GM21576 (cell line): ENCODE measurements around the gene RGS9BP.
"Not testable (repeated sequence)": the region's sequence is repeated elsewhere in the genome, so short reads cannot be mapped to it uniquely, and the experiment has no call there.

Experiments
- ATAC-seq: cut with Tn5 transposase; IDR thresholded peaks from one replicate; pipeline ENCODE4 v1.9.1; 2021; ENCODE audit warnings: mild to moderate bottlenecking, moderate library complexity; ENCODE audit not compliant: unreplicated experiment

RGS9BP gene

DNA sequence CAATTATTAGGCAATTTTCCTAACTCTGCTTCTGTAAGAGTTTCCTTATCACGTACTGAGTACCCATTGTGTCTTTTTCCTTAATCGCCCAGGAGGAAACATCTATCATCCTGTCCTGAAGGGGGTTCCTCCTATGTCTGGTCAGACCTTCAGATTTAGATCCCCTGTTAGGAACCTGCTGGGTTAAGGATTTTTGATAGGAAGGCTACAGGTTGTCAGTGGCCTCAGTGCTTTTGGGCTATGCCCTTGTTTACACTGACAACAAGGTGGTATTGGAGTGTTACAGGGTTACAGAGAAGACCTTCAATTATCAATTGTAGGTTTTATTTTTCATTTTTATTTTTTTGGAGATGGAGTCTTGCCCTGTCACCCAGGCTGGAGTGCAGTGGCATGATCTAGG lies 19.2 kb downstream of the RGS9BP start:
- not testable (repeated sequence) for ATAC-seq

DNA sequence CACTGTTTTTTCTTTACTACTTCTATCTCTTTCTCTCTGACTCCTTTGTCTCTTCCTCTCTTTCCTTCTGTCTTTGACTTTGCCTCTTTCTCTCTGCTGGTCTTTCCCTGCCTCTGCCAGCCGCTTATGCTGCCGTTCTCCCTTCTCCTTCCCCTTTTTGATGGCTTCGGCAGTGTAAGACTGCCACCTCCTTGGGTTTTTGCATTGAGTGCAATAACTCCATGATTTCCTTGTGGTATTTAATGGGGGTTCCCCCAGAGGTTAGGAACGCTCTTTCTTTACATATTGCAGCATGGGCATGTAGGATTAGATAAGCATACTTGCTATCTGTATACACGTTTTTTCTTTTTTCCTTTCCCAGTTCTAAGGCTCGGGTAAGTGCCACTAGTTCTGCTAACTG lies 19.9 kb downstream of the RGS9BP start:
- ATAC-seq: not testable (repeated sequence)

DNA sequence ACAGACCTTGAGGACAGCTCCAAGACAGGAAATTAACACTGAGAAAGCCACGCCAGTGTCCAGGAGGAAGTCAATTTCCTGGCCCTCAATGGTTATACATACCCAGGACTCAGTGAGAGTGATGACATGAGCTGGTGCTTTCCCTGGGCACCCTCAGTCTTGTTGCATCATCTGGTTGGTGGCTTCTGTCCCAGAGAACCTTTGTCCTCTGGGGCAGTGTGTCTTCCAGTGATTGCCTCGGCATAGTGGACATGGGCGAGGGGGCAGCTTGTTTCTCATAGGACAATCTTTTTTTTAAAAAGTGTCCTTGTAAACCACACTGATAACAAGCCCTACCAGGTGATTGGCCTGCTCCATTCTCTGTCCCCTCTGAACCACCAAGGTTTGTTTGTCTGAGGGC lies 21.1 kb downstream of the RGS9BP start:
- not testable (repeated sequence) for ATAC-seq

DNA sequence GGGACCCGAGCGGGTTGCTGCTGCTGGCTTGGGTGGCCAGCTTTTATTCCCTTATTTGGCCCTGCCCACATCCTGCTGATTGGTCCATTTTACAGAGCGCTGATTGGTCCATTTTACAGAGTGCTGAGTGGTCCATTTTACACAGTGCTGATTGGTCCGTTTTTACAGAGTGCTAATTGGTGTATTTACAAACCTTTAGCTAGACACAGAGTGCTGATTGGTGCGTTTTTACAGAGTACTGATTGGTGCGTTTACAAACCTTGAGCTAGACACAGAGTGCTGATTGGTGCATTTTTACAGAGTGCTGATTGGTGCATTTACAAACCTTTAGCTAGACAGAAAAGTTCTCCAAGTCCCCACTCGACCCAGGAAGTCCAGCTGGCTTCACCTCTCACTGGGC lies 24.5 kb downstream of the RGS9BP start:
- not testable (repeated sequence) for ATAC-seq

DNA sequence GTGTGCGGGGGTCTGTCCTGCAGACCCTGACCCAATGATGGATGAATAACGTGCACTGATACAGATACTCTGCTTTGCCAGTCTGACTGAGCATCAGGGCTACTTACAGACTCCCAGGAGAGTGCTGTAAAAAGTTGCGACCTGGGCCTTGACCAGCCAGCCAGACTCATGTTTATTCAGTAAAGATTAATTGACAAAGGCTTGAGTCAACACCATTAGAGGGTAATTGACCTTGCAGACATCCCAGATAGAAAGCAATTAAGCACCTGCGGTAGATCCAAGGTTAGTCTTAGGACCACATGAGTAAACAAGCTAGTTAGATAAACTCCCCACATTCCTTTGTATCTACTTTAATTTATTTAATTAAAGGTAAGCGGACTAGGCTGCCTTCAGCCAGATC lies 26.4 kb downstream of the RGS9BP start:
- no peak for ATAC-seq

DNA sequence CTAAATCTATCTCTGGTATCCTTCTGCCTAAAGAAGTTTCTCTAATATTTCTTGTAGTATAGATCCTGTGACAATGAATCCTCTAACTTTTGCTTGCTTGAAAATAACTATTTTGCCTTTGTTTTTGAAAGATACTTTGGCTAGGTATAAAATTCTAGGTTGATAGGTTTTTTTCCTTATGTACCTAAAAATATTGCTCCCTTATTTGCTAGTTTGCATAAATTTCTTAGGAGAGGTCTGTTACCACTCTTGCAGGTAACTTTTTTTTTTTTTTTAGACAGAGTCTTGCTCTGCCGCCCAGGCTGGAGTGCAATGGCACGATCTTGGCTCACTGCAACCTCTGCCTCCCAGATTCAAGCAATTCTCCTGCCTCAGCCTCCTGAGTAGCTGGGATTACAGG lies 28.4 kb downstream of the RGS9BP start:
- ATAC-seq: not testable (repeated sequence)

DNA sequence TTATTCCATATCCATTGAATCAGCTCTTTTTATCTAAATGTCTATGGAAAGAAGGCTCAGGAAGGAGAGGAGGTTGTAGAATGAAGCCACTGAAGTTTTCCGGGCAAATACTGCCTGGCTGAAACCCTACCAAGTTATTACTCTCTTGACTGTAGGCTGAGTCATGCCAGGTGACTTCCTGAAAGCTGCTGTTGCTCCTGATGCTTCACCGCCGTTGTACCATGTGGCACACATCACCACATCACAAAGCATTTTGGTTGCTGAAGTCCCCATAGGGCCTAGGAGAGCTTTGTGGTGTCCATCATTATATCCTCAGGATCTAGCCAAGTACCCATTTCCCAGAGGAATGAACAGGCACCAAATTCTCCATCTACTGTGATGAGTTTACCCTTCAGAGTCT lies 32.8 kb downstream of the RGS9BP start:
- ATAC-seq: no peak

DNA sequence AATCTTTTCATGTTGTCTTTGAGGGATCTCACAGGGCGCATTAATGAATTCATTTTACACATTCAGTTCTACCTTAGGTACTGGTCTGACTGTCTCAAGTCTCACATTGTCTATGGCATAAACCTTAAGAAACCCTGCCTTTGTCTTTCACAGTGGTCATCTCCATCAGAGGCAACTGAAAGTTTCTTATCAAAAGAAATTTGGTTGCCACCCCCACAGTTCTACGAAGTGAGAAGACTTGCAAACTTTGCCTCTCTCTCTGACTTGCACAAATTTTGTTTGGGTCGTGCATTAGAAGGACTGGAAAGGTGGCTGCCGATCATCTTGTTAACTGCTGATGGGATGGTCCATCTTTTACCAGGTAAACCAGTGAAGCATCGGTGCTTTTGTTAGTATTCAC lies 33.4 kb downstream of the RGS9BP start:
- no peak for ATAC-seq

DNA sequence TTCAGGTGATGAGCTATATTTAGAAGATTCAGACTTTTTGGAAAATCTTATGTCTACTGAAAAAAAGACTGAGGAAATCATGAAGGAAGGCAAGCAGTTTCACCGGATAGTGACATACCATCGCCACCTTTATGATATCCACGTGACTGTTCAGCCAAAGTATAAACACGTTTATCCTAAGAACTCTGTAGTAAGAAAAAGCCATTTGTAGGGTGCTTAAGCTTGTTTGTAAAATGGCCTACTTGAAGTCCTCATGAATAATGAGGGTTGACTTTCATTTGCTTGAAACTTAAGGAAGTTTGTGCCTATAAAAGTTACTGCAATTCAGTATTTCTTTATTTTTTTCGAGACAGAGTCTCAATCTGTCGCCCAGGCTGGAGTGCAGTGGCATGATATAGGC lies 36.1 kb downstream of the RGS9BP start:
- no peak for ATAC-seq

DNA sequence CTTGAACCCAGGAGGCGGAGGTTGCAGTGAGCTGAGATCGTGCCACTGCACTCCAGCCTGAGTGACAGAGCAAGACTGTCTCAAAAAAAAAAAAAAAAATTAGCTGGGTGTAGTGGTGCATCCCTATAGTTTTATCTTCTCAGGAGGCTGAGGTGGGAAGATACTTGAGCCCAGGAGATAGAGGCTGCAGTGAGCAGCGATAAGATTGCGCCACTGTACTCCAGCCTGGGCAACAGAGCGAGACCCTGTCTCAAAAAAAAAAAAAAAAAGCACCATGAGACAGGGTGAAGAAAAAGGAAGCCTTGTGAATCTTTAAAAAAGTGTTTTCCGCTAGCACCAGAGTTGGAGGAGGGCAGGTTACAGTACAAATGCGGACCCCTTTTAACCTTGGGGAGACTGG lies 40.6 kb downstream of the RGS9BP start:
- not testable (repeated sequence) for ATAC-seq

DNA sequence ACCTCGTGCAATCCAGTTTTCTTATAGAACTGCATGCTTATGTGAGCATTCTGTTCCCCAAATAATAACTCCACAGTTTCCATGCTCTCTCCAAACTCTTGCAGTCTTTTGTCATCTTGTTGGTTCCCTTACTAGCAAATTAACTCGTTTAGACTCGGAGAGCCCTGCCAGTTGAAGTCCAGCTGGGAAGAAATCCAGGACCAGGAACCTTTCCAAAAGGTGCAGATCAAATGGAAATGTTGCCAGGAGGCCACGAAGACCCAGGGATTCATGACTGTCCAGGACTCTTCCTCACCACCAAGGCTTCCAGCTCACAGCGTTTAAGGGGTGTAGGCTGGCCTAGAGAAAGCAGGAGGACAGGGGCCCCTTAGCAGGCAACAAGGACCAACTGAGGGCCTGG lies 41.8 kb downstream of the RGS9BP start:
- no peak for ATAC-seq

DNA sequence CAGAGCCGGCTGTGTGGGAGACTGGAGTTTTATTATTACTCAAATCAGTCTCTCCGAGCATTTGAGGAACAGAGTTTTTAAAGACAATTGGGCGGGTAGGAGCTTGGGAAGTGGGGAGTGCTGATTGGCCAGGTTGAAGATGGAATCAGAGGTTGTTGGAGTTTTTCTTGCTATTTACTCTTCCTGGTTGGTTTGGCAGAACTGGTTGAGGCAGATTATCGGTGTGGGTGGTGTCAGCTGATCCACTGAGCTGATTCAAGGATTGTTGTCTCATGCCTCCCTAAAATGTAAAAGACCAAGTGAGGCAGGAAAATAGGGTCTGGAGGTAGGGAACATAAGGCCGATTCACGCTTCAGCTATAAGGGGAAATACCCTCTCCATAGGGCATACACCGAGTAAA lies 42.6 kb downstream of the RGS9BP start:
- ATAC-seq: no peak

DNA sequence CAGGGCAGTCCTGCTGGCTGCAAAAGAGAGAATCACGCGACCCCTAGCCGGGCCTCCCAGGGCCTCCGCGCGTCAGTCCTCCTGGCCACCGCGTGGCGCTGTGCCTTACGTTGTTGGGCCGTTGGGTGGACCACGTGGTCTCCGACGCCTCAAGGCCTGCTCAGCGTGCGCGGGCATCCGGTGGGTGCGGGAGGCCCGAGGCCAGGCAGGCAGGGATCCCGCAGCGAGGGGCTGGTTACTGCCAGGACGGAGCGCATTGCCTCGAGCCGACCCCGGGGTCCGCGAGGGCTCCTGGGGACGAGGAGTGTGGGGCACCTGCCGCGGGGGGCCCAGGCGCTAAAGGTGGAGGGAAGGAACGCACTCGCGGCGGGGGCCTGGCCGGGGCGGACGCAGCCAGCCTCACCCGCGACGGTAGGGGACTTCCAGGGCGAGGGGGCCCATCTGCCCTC lies 44.0 kb downstream of the RGS9BP start, which contains the start of gene TDRD12:
TSS of gene TDRD12 (plus strand) at position 157 of the 449 bp plus-strand sequence. CDS start 306 bp downstream, outside the sequence.
- ATAC-seq: no peak

DNA sequence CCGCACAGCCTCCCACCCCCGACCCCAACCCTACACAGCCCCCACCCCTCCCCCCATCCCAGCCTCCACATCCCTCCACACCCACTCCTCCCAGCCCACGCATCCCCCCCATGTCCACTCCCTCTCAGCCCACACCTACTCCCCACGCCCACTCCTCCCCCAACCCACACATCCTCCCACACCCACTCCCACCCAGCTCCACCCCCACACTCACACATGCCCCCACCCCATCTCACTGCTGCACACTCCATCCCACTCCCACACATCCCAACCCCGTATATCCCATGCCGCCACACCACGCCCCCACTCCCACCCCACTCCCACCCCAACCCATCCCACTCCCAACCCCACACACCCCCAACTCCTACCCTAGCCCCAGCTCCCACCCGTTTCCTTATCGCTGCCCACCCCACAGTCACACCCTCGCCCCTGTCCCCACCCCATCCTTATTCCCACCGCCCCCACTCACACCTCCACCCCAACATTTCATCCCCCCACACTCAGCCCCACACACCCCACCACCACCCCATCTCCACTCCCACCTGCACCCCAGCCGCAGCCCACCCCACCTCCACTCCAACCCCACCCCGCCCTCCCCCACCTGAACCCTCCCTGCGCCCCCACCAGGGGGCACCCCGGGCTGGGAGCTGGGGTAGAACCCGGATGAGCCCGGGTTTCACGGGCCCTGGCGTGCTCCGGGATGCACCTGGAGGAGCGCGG lies 44.7 kb downstream of the RGS9BP start:
- ATAC-seq: no peak

DNA sequence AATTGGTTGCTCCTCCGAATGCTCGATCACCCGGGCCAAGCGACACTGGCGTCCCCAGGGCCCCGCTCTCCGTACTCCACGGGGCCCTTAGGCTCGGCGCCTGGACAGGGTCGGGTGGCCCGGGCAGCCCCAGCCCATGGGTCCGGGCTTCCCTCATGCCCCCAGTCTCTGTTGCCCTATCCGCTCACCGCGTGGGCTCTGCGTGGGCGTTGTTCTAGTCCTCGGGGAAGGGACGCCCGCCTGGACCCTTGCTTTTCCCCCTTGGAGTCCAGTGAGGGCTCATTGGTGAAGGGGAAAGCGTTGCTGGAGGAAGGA lies 45.2 kb downstream of the RGS9BP start:
- no peak for ATAC-seq
